Activated B cell treated with CpG ODN at 0.5 μM for 24 hours (primary cell): Measurements from ENCODE around the gene EPX. TPM values are rescaled to one million over a fixed set of nuclear protein-coding genes. Genes with fewer than 3 reads are reported as not detected.

Source experiments
- ATAC-seq: fragments of 200-7000 bp; cut with Tn5 transposase; one replicate; pipeline ENCODE4 v1.10.0; 2021; ENCODE audit warnings: low read depth, mild to moderate bottlenecking, moderate library complexity
- CTCF ChIA-PET: fragments of 350-600 bp; sonication (Branson Sonifier 250); formaldehyde crosslinking; loops from one replicate; lab custom pipeline; 2021; ENCODE audit warnings: antibody characterized with exemption; lab: Charles Lee
- POLR2A ChIA-PET: fragments of 350-600 bp; sonication (Branson Sonifier 250); formaldehyde crosslinking; loops from one replicate; lab custom pipeline; 2021; ENCODE audit warnings: antibody characterized with exemption; lab: Charles Lee
- DNase-seq: peaks from one replicate; pipeline ENCODE4 v3.0.0; 2022
- H3K27ac Mint-ChIP-seq: one replicate; pipeline ENCODE4 v1.8.0; 2020; ENCODE audit warnings: mixed read lengths
- H3K27me3 Mint-ChIP-seq: one replicate; pipeline ENCODE4 v1.8.0; 2021; ENCODE audit warnings: mixed read lengths
- H3K36me3 Mint-ChIP-seq: one replicate; pipeline ENCODE4 v1.8.0; 2021; ENCODE audit warnings: low read depth, mixed read lengths
- H3K4me1 Mint-ChIP-seq: one replicate; pipeline ENCODE4 v1.8.0; 2021; ENCODE audit warnings: mixed read lengths
- H3K4me3 Mint-ChIP-seq: one replicate; pipeline ENCODE4 v1.8.0; 2020; ENCODE audit warnings: mild to moderate bottlenecking, mixed read lengths
- H3K9me3 Mint-ChIP-seq: one replicate; pipeline ENCODE4 v1.8.0; 2020; ENCODE audit warnings: mixed read lengths
- intact Hi-C: fragments of 100-400 bp; cut with micrococcal nuclease; formaldehyde crosslinking; loops from one replicate; pipeline ENCODE4 v1.15.1; 2024
- total RNA-seq: library from RNA; stranded (reverse); gene quantifications from 2 replicates; pipeline ENCODE4 v1.2.3, GENCODE V29; 2022
- TF ChIP-seq, protein P1 (sequence below): fragments of 200-600 bp; IDR thresholded peaks from one replicate; pipeline ENCODE4 v1.8.0; 2022; ENCODE audit warnings: antibody characterized with exemption, mild to moderate bottlenecking

The EPX gene
- total RNA-seq, 1 donor from 2014 or later, result not detected

DNA sequence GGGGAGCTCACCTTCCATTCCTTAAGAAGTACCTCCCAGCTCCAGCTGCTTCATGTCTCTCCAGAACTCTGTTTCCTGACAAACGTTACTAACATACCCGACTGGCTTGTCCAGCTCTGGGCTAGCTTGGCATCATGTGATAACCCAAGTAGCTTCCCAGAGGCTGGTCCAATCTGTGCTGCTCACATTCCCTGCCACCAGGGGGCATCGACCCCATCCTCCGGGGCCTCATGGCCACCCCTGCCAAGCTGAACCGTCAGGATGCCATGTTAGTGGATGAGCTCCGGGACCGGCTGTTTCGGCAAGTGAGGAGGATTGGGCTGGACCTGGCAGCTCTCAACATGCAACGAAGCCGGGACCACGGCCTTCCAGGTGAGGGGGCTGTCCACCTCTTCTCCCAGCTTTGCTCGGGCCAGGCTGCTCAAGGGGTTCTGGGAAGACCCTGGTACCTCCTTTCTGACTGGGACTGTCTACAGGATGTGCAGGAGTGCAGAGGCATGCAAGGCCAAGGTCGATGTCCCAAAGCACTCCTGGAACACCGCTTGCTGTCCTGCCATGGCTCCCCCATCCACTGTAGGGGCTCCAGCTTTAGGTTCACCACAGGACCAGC, 7.6 kb downstream of the EPX start:
- intact Hi-C loops, result loop anchor here (1.0 kb wide), 2 partner anchors 49 to 247 kb away; no protein-coding TSS in a partner anchor
- peak; percentile 35 for DNase-seq
- no peak overlapping the region for H3K27ac Mint-ChIP-seq

DNA sequence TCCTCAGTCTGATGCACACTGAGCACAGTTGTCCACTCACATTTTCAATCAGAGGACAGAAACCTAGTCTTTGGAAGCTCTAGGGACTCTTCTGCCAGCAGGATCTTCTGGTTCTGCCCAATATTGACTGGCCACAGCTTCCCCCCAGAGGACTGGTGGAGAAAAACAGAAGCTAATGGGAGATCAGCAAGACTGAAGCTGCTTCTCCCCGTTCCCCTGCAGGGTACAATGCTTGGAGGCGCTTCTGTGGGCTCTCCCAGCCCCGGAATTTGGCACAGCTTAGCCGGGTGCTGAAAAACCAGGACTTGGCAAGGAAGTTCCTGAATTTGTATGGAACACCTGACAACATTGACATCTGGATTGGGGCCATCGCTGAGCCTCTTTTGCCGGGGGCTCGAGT, 10.3 kb downstream of the EPX start:
- TF ChIP-seq, protein P1, sequence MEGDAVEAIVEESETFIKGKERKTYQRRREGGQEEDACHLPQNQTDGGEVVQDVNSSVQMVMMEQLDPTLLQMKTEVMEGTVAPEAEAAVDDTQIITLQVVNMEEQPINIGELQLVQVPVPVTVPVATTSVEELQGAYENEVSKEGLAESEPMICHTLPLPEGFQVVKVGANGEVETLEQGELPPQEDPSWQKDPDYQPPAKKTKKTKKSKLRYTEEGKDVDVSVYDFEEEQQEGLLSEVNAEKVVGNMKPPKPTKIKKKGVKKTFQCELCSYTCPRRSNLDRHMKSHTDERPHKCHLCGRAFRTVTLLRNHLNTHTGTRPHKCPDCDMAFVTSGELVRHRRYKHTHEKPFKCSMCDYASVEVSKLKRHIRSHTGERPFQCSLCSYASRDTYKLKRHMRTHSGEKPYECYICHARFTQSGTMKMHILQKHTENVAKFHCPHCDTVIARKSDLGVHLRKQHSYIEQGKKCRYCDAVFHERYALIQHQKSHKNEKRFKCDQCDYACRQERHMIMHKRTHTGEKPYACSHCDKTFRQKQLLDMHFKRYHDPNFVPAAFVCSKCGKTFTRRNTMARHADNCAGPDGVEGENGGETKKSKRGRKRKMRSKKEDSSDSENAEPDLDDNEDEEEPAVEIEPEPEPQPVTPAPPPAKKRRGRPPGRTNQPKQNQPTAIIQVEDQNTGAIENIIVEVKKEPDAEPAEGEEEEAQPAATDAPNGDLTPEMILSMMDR, result no peak
- Mint-ChIP-seq H3K27ac (no peak overlapping the region), H3K36me3 (peaks cover 3% of the 10 kb centered on the region), H3K27me3 (peaks cover 13% of the 10 kb centered on the region), H3K4me1 (peaks cover 2% of the 10 kb centered on the region), H3K4me3 (no peak overlapping the region), H3K9me3 (no peaks in the 10 kb centered on the region)
- ChIA-PET CTCF (interaction anchor here (1.2 kb wide), 1 partner anchor 47 kb away, joined by 5 read pairs; no protein-coding TSS in a partner anchor), POLR2A (no interaction called here)
- ATAC-seq, result no peak
- DNase-seq, result no peak
- intact Hi-C loops, result no loop called here

More for the DNA sequence above, 7.6 kb downstream of the EPX start:
- TF ChIP-seq, protein P1, result no peak
- Mint-ChIP-seq H3K27me3 (peaks cover 27% of the 10 kb centered on the region), H3K36me3 (no peaks in the 10 kb centered on the region), H3K9me3 (no peaks in the 10 kb centered on the region), H3K4me1 (peaks cover 2% of the 10 kb centered on the region), H3K4me3 (no peak overlapping the region)
- CTCF ChIA-PET, result interaction anchor here (0.7 to 3.7 kb wide), 14 partner anchors 9 to 250 kb away, joined by 3 to 35 read pairs (median 4); partner anchors contain the start of gene MKS1
- POLR2A ChIA-PET, result interaction anchor here (1.0 to 1.1 kb wide), 2 partner anchors 50 to 144 kb away, joined by 3 to 4 read pairs; no protein-coding TSS in a partner anchor
- peak; percentile 82 for ATAC-seq

DNA sequence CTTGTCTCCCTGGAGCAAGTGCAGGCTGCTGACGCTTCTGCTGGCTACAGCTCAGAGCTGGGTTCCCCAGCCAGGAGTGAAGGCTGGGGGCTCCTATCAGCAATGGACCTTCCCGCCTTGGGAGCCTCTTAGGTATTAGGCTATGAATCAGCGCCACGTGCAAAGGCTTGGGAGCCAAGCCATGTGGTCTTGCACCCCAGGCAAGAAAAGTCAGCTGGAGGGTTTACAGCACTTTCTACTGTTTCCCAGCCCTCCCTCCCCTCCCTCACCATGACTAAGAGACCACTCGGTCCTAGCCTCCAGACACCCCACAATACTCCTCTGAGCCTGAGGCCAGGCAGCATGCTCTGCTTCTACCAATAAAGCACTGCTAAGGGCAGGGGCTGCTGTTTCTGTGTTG, 12.3 kb downstream of the EPX start:
- ChIA-PET CTCF (no interaction called here), POLR2A (no interaction called here)
- Mint-ChIP-seq H3K4me1 (peaks cover 2% of the 10 kb centered on the region), H3K27ac (no peak overlapping the region), H3K27me3 (peaks cover 2% of the 10 kb centered on the region), H3K4me3 (no peak overlapping the region), H3K36me3 (peaks cover 12% of the 10 kb centered on the region), H3K9me3 (no peaks in the 10 kb centered on the region)
- ATAC-seq (no peak), DNase-seq (no peak)
- intact Hi-C loops, result no loop called here
- TF ChIP-seq, protein P1, result no peak

DNA sequence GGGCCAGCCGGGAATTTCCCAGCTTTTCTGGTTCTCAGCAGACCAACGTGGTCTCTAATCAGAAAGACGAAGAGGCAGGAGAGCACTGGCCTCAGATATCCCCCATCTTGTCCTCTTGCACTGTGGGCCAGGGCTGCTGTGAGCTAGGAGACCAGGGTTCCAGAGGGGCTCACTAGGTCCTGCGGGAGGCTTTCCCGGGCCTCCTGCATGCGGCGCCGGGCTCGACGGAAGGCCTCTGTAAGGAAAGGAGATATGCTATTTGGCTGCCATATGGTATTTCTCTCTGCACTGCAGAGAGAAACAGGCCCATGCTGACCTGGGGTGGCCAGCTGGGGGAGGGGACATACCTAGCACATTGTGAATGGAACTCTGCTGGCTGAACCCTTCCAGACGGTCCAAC, 13.4 kb downstream of the EPX start:
- no peak for DNase-seq
- ChIA-PET CTCF (no interaction called here), POLR2A (no interaction called here)
- intact Hi-C loops, result no loop called here
- H3K27ac Mint-ChIP-seq, result no peak overlapping the region
- no peaks in the 10 kb centered on the region for H3K9me3 Mint-ChIP-seq
- TF ChIP-seq, protein P1, result no peak
- H3K36me3 Mint-ChIP-seq, result peaks cover 19% of the 10 kb centered on the region
- no peak overlapping the region for H3K4me3 Mint-ChIP-seq
- H3K27me3 Mint-ChIP-seq, result no peaks in the 10 kb centered on the region
- no peak for ATAC-seq
- H3K4me1 Mint-ChIP-seq, result no peaks in the 10 kb centered on the region

DNA sequence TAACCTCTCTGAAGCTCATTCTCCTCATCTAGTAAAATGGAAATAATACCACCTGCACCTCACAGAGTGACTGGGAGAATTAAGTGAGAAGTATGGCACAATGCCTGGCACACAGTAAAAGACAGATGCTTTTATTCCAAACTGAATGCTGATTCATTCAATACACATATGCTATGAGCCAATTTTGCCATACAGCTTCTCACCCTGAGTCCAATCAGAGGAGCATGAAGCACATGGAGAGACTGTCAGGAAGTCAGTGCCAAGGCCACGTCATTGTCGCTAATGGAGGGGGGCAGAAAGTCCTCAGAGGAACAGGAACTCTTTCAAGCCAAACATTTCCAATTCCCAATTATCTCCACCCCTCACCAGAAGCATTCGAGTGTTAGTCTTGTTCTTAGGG, 14.9 kb downstream of the EPX start:
- CTCF ChIA-PET, result no interaction called here
- H3K4me3 Mint-ChIP-seq, result no peak overlapping the region
- ATAC-seq, result no peak
- H3K27me3 Mint-ChIP-seq, result no peaks in the 10 kb centered on the region
- TF ChIP-seq, protein P1, result no peak
- DNase-seq, result no peak
- H3K27ac Mint-ChIP-seq, result no peak overlapping the region
- peaks cover 25% of the 10 kb centered on the region for H3K36me3 Mint-ChIP-seq
- intact Hi-C loops, result no loop called here
- no peaks in the 10 kb centered on the region for H3K4me1 Mint-ChIP-seq
- POLR2A ChIA-PET, result no interaction called here
- no peaks in the 10 kb centered on the region for H3K9me3 Mint-ChIP-seq
